ENCODE data around the gene PPFIA1.

Gene PPFIA1

GRCh38 chr11:70339066-70339465 is 68.6 kb downstream of the PPFIA1 start:
- in situ Hi-C loops (cut with HindIII; ENCODE audit: low sequenced_read_pairs) = no loop called here

GRCh38 chr11:70341881-70342429 is 71.5 kb downstream of the PPFIA1 start:
- DNase-seq (ENCODE audit: low read depth, low spot score) = no peak
- no peak for TF ChIP-seq CTCF (IDR thresholded peaks at IDR 0.05; ENCODE audit: low read depth, low read length)
- no peak overlapping the region for H3K4me3 ChIP-seq (ENCODE audit: low read depth, low read length)
- in situ Hi-C loops (cut with HindIII; ENCODE audit: low sequenced_read_pairs) = no loop called here

More at GRCh38 chr11:70339066-70339465, 68.6 kb downstream of the PPFIA1 start:
- DNase-seq (ENCODE audit: low read depth, low spot score) = no peak
- TF ChIP-seq CTCF (IDR thresholded peaks at IDR 0.05; ENCODE audit: low read depth, low read length) = no peak
- no peak overlapping the region for H3K4me3 ChIP-seq (ENCODE audit: low read depth, low read length)

- in situ Hi-C loops (cut with HindIII; ENCODE audit: low sequenced_read_pairs) = no loop called here
- H3K4me3 ChIP-seq (ENCODE audit: low read depth, low read length) = no peak overlapping the region
- DNase-seq (ENCODE audit: low read depth, low spot score) = no peak
- TF ChIP-seq CTCF (IDR thresholded peaks at IDR 0.05; ENCODE audit: low read depth, low read length) = no peak
Observed at GRCh38 chr11:70343636-70344035, 73.1 kb downstream of the PPFIA1 start.

- TF ChIP-seq CTCF (IDR thresholded peaks at IDR 0.05; ENCODE audit: low read depth, low read length) = no peak
- DNase-seq (ENCODE audit: low read depth, low spot score) = no peak
- H3K4me3 ChIP-seq (ENCODE audit: low read depth, low read length) = no peak overlapping the region
- in situ Hi-C loops (cut with HindIII; ENCODE audit: low sequenced_read_pairs) = no loop called here
Observed at GRCh38 chr11:70348191-70348590, 77.7 kb downstream of the PPFIA1 start.

GRCh38 chr11:70348608-70349007 is 78.1 kb downstream of the PPFIA1 start:
- TF ChIP-seq CTCF (IDR thresholded peaks at IDR 0.05; ENCODE audit: low read depth, low read length) = no peak
- no peak for DNase-seq (ENCODE audit: low read depth, low spot score)
- in situ Hi-C loops (cut with HindIII; ENCODE audit: low sequenced_read_pairs) = no loop called here
- H3K4me3 ChIP-seq (ENCODE audit: low read depth, low read length) = no peak overlapping the region

- no peak for TF ChIP-seq CTCF (IDR thresholded peaks at IDR 0.05; ENCODE audit: low read depth, low read length)
- in situ Hi-C loops (cut with HindIII; ENCODE audit: low sequenced_read_pairs) = no loop called here
- no peak for DNase-seq (ENCODE audit: low read depth, low spot score)
- H3K4me3 ChIP-seq (ENCODE audit: low read depth, low read length) = no peak overlapping the region
Observed at GRCh38 chr11:70351646-70352045, 81.2 kb downstream of the PPFIA1 start.

GRCh38 chr11:70352100-70352499 is 81.6 kb downstream of the PPFIA1 start:
- in situ Hi-C loops (cut with HindIII; ENCODE audit: low sequenced_read_pairs) = no loop called here
- no peak overlapping the region for H3K4me3 ChIP-seq (ENCODE audit: low read depth, low read length)
- no peak for TF ChIP-seq CTCF (IDR thresholded peaks at IDR 0.05; ENCODE audit: low read depth, low read length)
- DNase-seq (ENCODE audit: low read depth, low spot score) = no peak
